NT2/D1 (cell line): ENCODE data around the gene CNTN5.

ENCODE experiments used
- DNase-seq: peaks from one replicate; pipeline ENCODE4 v3.0.0-alpha.2; 2011; ENCODE audit warnings: low read depth, low spot score
- H3K27me3 ChIP-seq: 2 replicates; pipeline ENCODE4 v1.6.0; 2011; ENCODE audit warnings: mild to moderate bottlenecking; ENCODE audit not compliant: insufficient read length, insufficient read depth
- H3K36me3 ChIP-seq: 2 replicates; pipeline ENCODE4 v1.6.1; 2011; ENCODE audit warnings: mild to moderate bottlenecking, low read length, mixed read lengths; ENCODE audit not compliant: insufficient read depth, insufficient read length
- H3K4me1 ChIP-seq: 2 replicates; pipeline ENCODE4 v1.5.1; 2011; ENCODE audit not compliant: insufficient read depth, insufficient read length
- H3K4me3 ChIP-seq: 2 replicates; pipeline ENCODE4 v1.5.1; 2011; ENCODE audit warnings: low read depth; ENCODE audit not compliant: insufficient read length
- H3K9ac ChIP-seq: 2 replicates; pipeline ENCODE4 v1.6.0; 2011; ENCODE audit warnings: low read depth; ENCODE audit not compliant: insufficient read length
- H3K9me3 ChIP-seq: 2 replicates; pipeline ENCODE4 v1.5.1; 2011; ENCODE audit warnings: mild to moderate bottlenecking, low read length; ENCODE audit not compliant: insufficient read depth
- SUZ12 ChIP-seq: IDR thresholded peaks from 2 replicates; pipeline ENCODE4 v1.6.1; 2011; ENCODE audit not compliant: insufficient read length, insufficient read depth; ENCODE audit errors: extremely low read depth
- YY1 ChIP-seq: IDR thresholded peaks from 2 replicates; pipeline ENCODE4 v1.6.1; 2011; ENCODE audit not compliant: insufficient read length, insufficient read depth
- ZNF274 ChIP-seq: IDR thresholded peaks from 2 replicates; pipeline ENCODE4 v1.6.1; 2011; ENCODE audit warnings: mild to moderate bottlenecking, low read depth, low read length

CNTN5 gene

DNA sequence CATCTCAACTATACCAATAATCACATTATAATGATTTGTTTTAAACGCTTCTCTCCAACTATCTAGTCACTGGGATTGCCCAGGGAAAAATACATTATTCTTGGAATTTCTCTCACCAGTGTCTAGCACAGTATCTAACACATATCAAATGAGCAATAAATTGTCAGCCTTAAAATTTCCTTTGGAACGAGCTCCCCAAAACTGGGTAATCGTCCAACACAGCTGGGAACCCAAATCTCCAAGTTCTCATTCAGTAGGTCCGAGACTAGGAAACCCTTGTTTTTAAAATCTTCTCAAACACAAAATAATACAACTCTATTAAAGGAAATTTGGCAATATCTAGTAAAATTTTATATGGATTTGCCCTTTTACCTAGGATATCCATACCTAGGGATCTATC, 1338.5 kb downstream of the CNTN5 start:
- no peaks in the 10 kb centered on the region for H3K27me3 ChIP-seq
- no peak for DNase-seq
- no peaks in the 10 kb centered on the region for H3K36me3 ChIP-seq
- no peaks in the 10 kb centered on the region for H3K9me3 ChIP-seq
- H3K4me1 ChIP-seq, result no peaks in the 10 kb centered on the region
- H3K4me3 ChIP-seq, result no peak overlapping the region
- H3K9ac ChIP-seq, result no peak overlapping the region
- TF ChIP-seq SUZ12, result no peak
- TF ChIP-seq ZNF274, result no peak
- no peak for TF ChIP-seq YY1

DNA sequence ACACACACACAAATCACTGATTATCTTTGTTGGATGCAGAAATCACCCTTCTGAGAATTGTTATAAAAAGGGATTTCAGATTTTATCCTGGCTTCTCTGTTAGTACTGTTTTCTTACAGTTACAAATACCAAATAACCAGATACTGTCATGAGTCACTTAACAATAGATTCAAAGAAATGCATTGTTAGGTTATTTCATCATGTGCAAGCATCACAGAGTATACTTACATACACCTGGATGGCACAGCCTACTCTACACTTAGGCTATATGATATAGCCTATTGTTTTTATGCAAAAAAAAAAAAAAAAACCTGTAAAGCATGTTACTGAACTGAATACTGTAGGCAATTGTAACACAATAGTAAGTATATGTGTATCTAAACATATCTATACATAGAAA, 1347.1 kb downstream of the CNTN5 start:
- Histone ChIP-seq H3K9me3 (peaks cover 9% of the 10 kb centered on the region; the same call in 1 of the 2 replicates), H3K4me1 (no peaks in the 10 kb centered on the region), H3K9ac (no peak overlapping the region), H3K36me3 (no peaks in the 10 kb centered on the region), H3K4me3 (no peak overlapping the region), H3K27me3 (no peaks in the 10 kb centered on the region)
- no peak for DNase-seq
- no peak for TF ChIP-seq SUZ12
- no peak for TF ChIP-seq ZNF274
- no peak for TF ChIP-seq YY1

DNA sequence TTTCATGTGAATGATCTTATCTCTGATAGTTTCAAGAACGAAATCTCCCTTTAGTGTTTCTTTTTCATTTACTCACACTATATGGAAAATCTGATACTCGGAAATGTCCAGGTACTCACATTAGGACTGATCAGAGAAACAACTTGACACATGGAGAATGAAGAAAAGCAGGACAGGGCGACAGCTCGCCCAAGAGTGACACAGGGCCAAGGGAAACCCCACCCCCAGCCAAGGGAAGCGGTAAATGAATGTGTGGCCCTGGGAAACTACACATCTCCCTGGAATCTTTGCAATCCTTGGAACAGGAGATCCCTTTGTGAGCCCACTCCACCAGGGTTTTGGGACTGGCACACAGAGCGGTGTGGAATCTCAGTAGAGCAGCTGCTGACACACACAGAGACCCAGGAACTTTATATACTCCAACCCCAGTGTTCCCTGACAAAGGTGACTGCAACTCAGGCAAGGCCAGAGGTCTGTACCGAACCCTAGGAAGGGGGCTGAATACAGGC, 1362.7 kb downstream of the CNTN5 start:
- no peak for DNase-seq
- H3K4me3 ChIP-seq, result no peak overlapping the region
- no peak overlapping the region for H3K9ac ChIP-seq
- TF ChIP-seq ZNF274 (no peak), YY1 (no peak), SUZ12 (no peak)
- no peaks in the 10 kb centered on the region for H3K36me3 ChIP-seq
- H3K9me3 ChIP-seq, result no peaks in the 10 kb centered on the region; the same call in 1 of the 2 replicates
- H3K27me3 ChIP-seq, result no peaks in the 10 kb centered on the region
- H3K4me1 ChIP-seq, result no peaks in the 10 kb centered on the region

DNA sequence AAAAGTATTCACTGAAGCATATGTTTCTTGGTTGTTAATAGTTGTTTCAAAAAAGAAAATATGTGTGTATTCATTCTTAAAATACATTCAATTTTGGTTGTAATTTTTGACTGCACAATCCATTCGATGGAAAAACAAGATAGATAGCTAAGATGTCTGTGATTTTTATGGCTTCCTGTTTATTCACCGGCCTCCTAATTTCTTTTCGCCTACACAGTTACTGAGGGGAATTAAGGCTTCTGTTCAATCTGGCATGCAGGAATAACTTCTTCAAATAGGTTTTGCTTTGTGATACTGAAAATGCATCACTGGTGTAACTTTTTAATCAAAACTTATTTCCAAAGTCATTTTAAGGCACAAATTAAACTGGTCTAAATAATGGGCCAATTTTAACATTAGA, 1375.5 kb downstream of the CNTN5 start:
- no peak overlapping the region for H3K4me3 ChIP-seq
- DNase-seq, result no peak
- H3K27me3 ChIP-seq, result no peaks in the 10 kb centered on the region
- H3K9ac ChIP-seq, result no peak overlapping the region
- no peaks in the 10 kb centered on the region for H3K4me1 ChIP-seq
- no peaks in the 10 kb centered on the region for H3K36me3 ChIP-seq
- no peaks in the 10 kb centered on the region; the same call in 1 of the 2 replicates for H3K9me3 ChIP-seq
- TF ChIP-seq ZNF274, result no peak
- TF ChIP-seq YY1, result no peak

DNA sequence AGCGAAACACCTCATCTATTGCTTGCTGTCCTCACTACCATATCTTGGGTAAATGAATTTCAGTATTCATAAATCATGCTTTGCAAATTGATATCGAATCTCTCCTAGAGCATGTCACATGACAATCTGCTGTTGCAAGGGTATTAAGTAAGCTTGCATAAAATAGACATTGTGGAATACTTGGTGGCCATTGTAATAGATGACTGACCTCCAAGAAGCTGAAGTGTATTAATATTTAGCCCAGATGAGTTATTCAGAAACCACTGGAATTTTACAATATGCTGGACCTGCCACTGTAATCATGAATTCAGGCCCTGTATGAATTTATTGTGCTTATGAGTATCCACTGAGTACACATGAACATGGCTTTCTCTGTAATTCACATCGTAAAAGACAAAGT, 1376.7 kb downstream of the CNTN5 start:
- Histone ChIP-seq H3K4me1 (no peaks in the 10 kb centered on the region), H3K4me3 (no peak overlapping the region), H3K9me3 (no peaks in the 10 kb centered on the region; the same call in 1 of the 2 replicates), H3K36me3 (no peaks in the 10 kb centered on the region), H3K9ac (no peak overlapping the region), H3K27me3 (no peaks in the 10 kb centered on the region)
- no peak for DNase-seq
- TF ChIP-seq SUZ12, result no peak
- TF ChIP-seq YY1, result no peak
- TF ChIP-seq ZNF274, result no peak

DNA sequence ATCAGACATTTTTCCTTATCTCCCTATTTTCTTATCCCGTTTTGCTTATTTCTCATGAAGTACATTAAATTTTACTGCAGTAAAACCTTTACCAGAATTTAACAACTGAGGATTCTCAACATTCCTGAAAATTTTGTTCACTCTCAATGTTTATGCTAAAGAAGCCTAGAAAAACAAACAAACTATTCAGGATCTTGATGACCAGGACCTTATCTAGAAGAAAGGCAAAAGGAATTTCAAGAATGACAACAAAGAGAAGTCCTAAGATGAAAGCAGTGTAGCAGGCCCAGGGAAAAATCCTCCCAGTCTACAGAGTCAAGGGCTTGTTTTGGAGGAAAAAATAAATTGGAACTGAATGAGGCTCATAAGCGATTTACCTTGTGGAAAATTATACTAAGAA, 1383.1 kb downstream of the CNTN5 start:
- no peaks in the 10 kb centered on the region for H3K27me3 ChIP-seq
- no peaks in the 10 kb centered on the region for H3K4me1 ChIP-seq
- H3K4me3 ChIP-seq, result no peak overlapping the region
- peak; percentile 39 for DNase-seq
- H3K9ac ChIP-seq, result no peak overlapping the region
- no peak for TF ChIP-seq YY1
- no peak for TF ChIP-seq ZNF274
- TF ChIP-seq SUZ12, result no peak
- H3K36me3 ChIP-seq, result no peaks in the 10 kb centered on the region
- H3K9me3 ChIP-seq, result peaks cover 31% of the 10 kb centered on the region

DNA sequence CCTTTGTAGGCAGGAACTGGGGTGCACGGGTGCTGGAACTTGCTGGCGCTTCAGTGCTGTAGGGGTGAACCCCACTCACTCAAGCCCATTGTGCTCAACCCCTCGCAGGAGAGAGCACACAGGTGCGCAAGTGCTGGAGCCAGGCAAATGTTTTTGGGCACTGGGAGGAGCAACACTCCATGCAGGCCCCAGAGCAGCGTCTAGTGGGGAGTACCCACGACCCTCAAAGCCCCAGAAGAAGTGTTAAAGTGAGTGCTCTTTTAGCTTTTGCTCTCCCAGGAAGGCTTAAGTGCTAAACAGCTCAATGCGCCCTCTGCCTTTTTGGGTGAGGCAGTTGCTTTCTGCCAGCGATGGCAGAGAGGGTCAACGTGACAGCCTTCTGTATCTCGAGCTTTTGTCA, 1384.2 kb downstream of the CNTN5 start:
- no peak for DNase-seq
- no peaks in the 10 kb centered on the region for H3K4me1 ChIP-seq
- TF ChIP-seq YY1 (no peak), SUZ12 (no peak), ZNF274 (no peak)
- no peaks in the 10 kb centered on the region for H3K36me3 ChIP-seq
- peaks cover 34% of the 10 kb centered on the region for H3K9me3 ChIP-seq
- H3K27me3 ChIP-seq, result no peaks in the 10 kb centered on the region
- no peak overlapping the region for H3K4me3 ChIP-seq
- no peak overlapping the region for H3K9ac ChIP-seq
